ENCODE measurements around the gene DYRK4. TPM values are rescaled to one million over a fixed set of nuclear protein-coding genes. Genes with fewer than 3 reads are reported as not detected.

DYRK4 gene
- polyA plus RNA-seq, 3 donors, result 17.4 to 26.9 (median 22.4) TPM

DNA sequence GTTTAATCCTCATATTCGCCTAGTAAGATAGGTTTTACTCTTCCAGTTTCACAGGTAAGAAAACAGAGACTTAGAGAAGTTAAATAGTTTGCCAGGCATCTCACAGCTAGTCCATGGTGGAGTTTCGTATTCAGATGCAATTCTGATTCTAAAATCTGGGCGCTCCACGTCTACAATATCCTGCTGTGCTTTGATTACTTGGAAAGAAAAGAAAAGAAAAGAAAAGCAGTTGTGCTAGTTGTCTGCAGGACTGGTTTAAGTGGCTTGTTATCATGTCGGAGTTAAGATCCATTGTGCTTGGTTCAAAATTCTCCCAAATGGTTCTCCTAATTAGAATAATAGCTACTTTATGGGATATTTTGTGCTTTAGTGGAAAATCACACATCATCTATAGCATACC, 68.3 kb downstream of the DYRK4 start:
- Histone ChIP-seq H4K20me1 (ENCODE audit: insufficient read depth, low read length) (no peaks in the 10 kb centered on the region), H3K27me3 (ENCODE audit: control insufficient read depth in 2 of 2, insufficient read depth in 2 of 2, low read length in 2 of 2) (peaks cover 0 to 5% of the 10 kb centered on the region in 2 donors), H3K27ac (ENCODE audit: low read depth in 1 of 2, low read length in 2 of 2) (no peak overlapping the region), H3K9me3 (replicated peaks in 1 of 2; ENCODE audit: control insufficient read depth in 1 of 2, insufficient read depth in 1 of 2, low read length in 2 of 2) (no peaks in the 10 kb centered on the region), H3K4me2 (replicated peaks; ENCODE audit: extremely low read depth, low read length, poor library complexity, severe bottlenecking) (no peak overlapping the region), H3K4me1 (ENCODE audit: control insufficient read depth in 1 of 2, insufficient read depth in 2 of 2, low read length in 2 of 2) (no peaks in the 10 kb centered on the region), H3K79me2 (ENCODE audit: insufficient read depth, low read length) (no peaks in the 10 kb centered on the region), H3K36me3 (replicated peaks in 1 of 2; ENCODE audit: control insufficient read depth in 1 of 2, insufficient read depth in 2 of 2, low read length in 2 of 2) (no peaks in the 10 kb centered on the region), H3K9ac (ENCODE audit: insufficient read depth, low read length, poor library complexity, severe bottlenecking) (no peak overlapping the region), H3K4me3 (replicated peaks in 1 of 3; ENCODE audit: low read depth in 2 of 3, low read length in 3 of 3) (no peak overlapping the region), H2AFZ (ENCODE audit: insufficient read depth, low read depth, low read length, poor library complexity, severe bottlenecking) (no peak overlapping the region)
- DNase-seq, result no peak
- no peaks in the 10 kb centered on the region for H3K36me3 Mint-ChIP-seq
- H3K4me3 Mint-ChIP-seq, result no peak overlapping the region
- 100% methylated on average over 1 of the region's 5 CpGs for WGBS (ENCODE audit: insufficient coverage)
- intact Hi-C loops (cut with micrococcal nuclease), result no loop called here
- H3K4me1 Mint-ChIP-seq, result no peaks in the 10 kb centered on the region
- H3K9me3 Mint-ChIP-seq, result no peaks in the 10 kb centered on the region
- H3K27ac Mint-ChIP-seq, result no peak overlapping the region
- peaks cover 3 to 14% (median 7%) of the 10 kb centered on the region in 3 donors for H3K27me3 Mint-ChIP-seq (ENCODE audit: low read depth in 3 of 3)
- TF ChIP-seq, protein P1, sequence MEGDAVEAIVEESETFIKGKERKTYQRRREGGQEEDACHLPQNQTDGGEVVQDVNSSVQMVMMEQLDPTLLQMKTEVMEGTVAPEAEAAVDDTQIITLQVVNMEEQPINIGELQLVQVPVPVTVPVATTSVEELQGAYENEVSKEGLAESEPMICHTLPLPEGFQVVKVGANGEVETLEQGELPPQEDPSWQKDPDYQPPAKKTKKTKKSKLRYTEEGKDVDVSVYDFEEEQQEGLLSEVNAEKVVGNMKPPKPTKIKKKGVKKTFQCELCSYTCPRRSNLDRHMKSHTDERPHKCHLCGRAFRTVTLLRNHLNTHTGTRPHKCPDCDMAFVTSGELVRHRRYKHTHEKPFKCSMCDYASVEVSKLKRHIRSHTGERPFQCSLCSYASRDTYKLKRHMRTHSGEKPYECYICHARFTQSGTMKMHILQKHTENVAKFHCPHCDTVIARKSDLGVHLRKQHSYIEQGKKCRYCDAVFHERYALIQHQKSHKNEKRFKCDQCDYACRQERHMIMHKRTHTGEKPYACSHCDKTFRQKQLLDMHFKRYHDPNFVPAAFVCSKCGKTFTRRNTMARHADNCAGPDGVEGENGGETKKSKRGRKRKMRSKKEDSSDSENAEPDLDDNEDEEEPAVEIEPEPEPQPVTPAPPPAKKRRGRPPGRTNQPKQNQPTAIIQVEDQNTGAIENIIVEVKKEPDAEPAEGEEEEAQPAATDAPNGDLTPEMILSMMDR (IDR thresholded peaks at IDR 0.05), result no peak

DNA sequence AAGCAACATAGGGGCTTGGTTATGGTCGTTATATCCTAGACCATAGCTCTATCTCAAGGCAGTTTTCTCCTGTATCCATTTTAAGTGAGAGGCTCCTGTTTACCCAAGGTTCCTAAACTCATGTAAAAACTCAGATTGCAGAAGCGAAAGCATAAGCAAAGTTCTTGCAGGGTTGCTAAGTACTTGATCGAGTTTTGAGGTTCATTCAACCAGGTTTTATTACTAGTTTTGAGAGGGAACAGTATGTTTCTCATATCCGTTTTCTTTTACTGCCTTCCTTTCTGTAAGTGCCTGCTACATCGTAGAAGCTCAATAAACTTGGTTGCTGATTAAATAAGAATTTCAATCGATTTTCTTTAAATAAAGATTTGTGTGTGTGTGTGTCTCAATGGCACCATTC, 81.7 kb downstream of the DYRK4 start:
- Histone ChIP-seq H3K4me1 (ENCODE audit: control insufficient read depth in 1 of 2, insufficient read depth in 2 of 2, low read length in 2 of 2) (peaks cover 9% of the 10 kb centered on the region in 2 donors), H3K27ac (ENCODE audit: low read depth in 1 of 2, low read length in 2 of 2) (no peak overlapping the region), H3K9me3 (replicated peaks in 1 of 2; ENCODE audit: control insufficient read depth in 1 of 2, insufficient read depth in 1 of 2, low read length in 2 of 2) (no peaks in the 10 kb centered on the region), H3K4me3 (replicated peaks in 1 of 3; ENCODE audit: low read depth in 2 of 3, low read length in 3 of 3) (no peak overlapping the region), H3K27me3 (ENCODE audit: control insufficient read depth in 2 of 2, insufficient read depth in 2 of 2, low read length in 2 of 2) (no peaks in the 10 kb centered on the region), H3K79me2 (ENCODE audit: insufficient read depth, low read length) (peaks cover 1% of the 10 kb centered on the region), H4K20me1 (ENCODE audit: insufficient read depth, low read length) (no peaks in the 10 kb centered on the region), H3K9ac (ENCODE audit: insufficient read depth, low read length, poor library complexity, severe bottlenecking) (no peak overlapping the region), H2AFZ (ENCODE audit: insufficient read depth, low read depth, low read length, poor library complexity, severe bottlenecking) (no peak overlapping the region), H3K36me3 (replicated peaks in 1 of 2; ENCODE audit: control insufficient read depth in 1 of 2, insufficient read depth in 2 of 2, low read length in 2 of 2) (no peaks in the 10 kb centered on the region), H3K4me2 (replicated peaks; ENCODE audit: extremely low read depth, low read length, poor library complexity, severe bottlenecking) (no peak overlapping the region)
- TF ChIP-seq, protein P1 (IDR thresholded peaks at IDR 0.05), result no peak
- Mint-ChIP-seq H3K36me3 (no peaks in the 10 kb centered on the region), H3K27ac (no peak overlapping the region), H3K4me3 (no peak overlapping the region), H3K4me1 (peaks cover 8% of the 10 kb centered on the region), H3K9me3 (peaks cover 0 to under 1% (median 0%) of the 10 kb centered on the region in 7 donors), H3K27me3 (ENCODE audit: low read depth in 3 of 3) (peaks cover 8 to 21% (median 16%) of the 10 kb centered on the region in 3 donors)
- intact Hi-C loops (cut with micrococcal nuclease), result loop anchor here in 1 of 2 donors (10.0 kb wide), 1 partner anchor 319 kb away; the partner anchor contains the start of gene TIGAR
- no peak for DNase-seq
- 90% methylated on average over 2 of the region's 6 CpGs for WGBS (ENCODE audit: insufficient coverage)

All from CD14-positive monocyte (primary cell).